Fibroblast of pulmonary artery (primary cell): ENCODE results near the gene PRKRIP1.

Experiments used
- DNase-seq: peaks from one replicate; pipeline ENCODE4 v3.0.0-alpha.2; 2010; ENCODE audit warnings: low read depth
- H3K4me3 ChIP-seq: replicated peaks from 2 replicates; pipeline ENCODE4 v1.5.1; 2011; ENCODE audit warnings: low read depth, mild to moderate bottlenecking, control low read depth, low read length, moderate library complexity
- TF ChIP-seq, protein P1 (sequence below): IDR thresholded peaks from 2 replicates; pipeline ENCODE4 v1.5.1; 2011; ENCODE audit warnings: mild to moderate bottlenecking, control low read depth, low read length, inconsistent platforms; ENCODE audit errors: missing control alignments

PRKRIP1 gene

GRCh38 chr7:102434039-102434486 lies 37.9 kb downstream of the PRKRIP1 start:
- DNase-seq: peak; percentile 48
- H3K4me3 ChIP-seq: peak overlapping the region; percentile 75
- TF ChIP-seq, protein P1, sequence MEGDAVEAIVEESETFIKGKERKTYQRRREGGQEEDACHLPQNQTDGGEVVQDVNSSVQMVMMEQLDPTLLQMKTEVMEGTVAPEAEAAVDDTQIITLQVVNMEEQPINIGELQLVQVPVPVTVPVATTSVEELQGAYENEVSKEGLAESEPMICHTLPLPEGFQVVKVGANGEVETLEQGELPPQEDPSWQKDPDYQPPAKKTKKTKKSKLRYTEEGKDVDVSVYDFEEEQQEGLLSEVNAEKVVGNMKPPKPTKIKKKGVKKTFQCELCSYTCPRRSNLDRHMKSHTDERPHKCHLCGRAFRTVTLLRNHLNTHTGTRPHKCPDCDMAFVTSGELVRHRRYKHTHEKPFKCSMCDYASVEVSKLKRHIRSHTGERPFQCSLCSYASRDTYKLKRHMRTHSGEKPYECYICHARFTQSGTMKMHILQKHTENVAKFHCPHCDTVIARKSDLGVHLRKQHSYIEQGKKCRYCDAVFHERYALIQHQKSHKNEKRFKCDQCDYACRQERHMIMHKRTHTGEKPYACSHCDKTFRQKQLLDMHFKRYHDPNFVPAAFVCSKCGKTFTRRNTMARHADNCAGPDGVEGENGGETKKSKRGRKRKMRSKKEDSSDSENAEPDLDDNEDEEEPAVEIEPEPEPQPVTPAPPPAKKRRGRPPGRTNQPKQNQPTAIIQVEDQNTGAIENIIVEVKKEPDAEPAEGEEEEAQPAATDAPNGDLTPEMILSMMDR: no peak

DNA sequence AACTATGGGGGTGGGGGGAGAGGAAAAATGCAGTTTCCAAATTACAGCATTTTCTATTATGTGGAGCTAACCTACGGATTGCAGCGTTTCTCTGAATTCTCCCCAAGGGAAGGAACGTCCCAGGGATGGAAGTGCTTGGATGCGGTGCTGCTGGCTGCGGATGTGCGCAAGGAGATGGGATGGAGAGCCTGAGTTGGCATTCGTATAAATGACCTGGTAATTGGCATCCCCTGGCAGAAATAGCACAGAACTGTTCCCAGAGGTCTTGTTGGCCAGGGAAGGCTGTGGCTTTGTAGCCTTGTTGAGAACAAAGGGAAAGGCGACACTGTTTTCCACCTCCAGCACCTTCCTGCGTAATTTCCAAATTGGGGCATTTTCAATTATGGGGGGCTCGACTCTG lies 40.0 kb downstream of the PRKRIP1 start:
- TF ChIP-seq, protein P1: no peak
- H3K4me3 ChIP-seq: no peak overlapping the region
- DNase-seq: no peak

DNA sequence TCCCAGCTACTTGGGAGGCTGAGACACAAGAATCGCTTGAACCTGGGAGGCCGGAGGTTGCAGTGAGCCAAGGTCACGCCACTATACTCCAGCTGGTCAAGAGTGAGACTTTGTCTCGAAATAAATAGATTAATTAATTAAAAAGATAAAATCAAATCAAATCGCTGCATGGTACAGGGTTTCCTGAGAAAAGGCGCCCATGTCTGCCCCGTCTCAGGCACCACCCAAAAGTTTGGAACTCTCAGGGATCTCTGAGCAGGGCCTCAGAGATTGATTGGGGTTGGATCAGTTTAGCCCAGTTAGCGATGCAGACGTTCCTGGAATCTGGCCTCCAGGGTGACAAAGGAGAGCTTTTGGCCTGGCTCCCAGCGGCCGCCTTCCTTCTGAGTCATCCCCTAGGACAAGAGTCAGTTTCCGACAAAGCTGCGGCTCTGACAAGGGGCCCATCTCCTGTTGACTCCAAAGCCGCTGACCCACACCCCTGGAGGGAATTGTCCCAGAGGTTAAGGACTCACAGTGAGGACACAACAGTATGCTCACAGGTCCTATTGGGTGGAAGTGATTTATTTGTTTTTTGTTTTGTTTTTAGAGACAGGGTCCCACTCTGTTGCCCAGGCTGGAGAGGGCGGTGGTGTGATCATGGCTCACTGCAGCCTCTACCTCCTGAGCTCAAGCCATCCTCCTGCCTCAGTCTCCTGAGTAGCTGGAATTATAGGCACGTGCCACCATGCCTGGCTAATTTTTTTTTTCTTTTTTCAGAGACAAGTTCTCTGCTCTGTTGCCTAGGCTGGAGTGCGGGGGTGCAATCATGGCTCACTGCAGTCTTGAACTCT lies 44.0 kb downstream of the PRKRIP1 start:
- TF ChIP-seq, protein P1: no peak
- no peak overlapping the region for H3K4me3 ChIP-seq
- DNase-seq: peak; percentile 78

GRCh38 chr7:102444961-102445673 lies 49.0 kb downstream of the PRKRIP1 start:
- TF ChIP-seq, protein P1: no peak
- no peak for DNase-seq
- H3K4me3 ChIP-seq: no peak overlapping the region

- DNase-seq: no peak
- no peak overlapping the region for H3K4me3 ChIP-seq
- TF ChIP-seq, protein P1: no peak
These were observed 49.5 kb downstream of the PRKRIP1 start for GRCh38 chr7:102445674-102446071.

DNA sequence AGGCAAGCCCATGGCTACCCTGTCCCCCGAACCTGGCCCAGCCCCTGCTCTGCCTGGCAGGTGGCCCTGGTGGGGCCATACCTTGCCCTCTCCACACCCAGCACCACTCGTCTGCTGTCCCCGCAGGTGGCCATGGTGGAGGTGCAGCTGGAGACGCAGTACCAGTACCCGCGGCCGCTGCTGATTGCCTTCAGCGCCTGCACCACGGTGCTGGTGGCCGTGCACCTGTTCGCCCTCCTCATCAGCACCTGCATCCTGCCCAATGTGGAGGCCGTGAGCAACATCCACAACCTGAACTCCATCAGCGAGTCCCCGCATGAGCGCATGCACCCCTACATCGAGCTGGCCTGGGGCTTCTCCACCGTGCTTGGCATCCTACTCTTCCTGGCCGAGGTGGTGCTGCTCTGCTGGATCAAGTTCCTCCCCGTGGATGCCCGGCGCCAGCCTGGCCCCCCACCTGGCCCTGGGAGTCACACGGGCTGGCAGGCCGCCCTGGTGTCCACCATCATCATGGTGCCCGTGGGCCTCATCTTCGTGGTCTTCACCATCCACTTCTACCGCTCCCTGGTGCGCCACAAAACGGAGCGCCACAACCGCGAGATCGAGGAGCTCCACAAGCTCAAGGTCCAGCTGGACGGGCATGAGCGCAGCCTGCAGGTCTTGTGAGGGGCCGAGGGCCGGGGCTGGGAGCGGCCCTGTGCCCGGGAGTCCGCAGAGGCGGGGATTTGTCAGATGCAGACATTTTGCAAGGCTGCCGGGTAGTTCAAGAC lies 50.4 kb downstream of the PRKRIP1 start:
- TF ChIP-seq, protein P1: no peak
- DNase-seq: no peak
- no peak overlapping the region for H3K4me3 ChIP-seq
